Liver (tissue), 9 donors: ENCODE data around the gene EXD3. TPM values are rescaled to one million over a fixed set of nuclear protein-coding genes. Genes with fewer than 3 reads are reported as not detected.

Source experiments
- DNase-seq: peaks from one replicate; pipeline ENCODE4 v3.0.0-alpha.2; 2017; ENCODE audit warnings: low spot score
- H3K27ac ChIP-seq, 2 donors: one replicate each; pipeline ENCODE4 v1.7.0; 2013; ENCODE audit warnings: inconsistent platforms in 2 of 2, low read length in 2 of 2, control low read depth in 1 of 2, low read depth in 1 of 2, mild to moderate bottlenecking in 1 of 2
- H3K27me3 ChIP-seq, 4 donors: one replicate each; pipeline versions ENCODE4 v1.6.1 to v1.7.0; 2013; ENCODE audit warnings: low read length in 3 of 4, inconsistent platforms in 1 of 4, mild to moderate bottlenecking in 1 of 4, moderate library complexity in 1 of 4; ENCODE audit not compliant: control insufficient read depth in 4 of 4, insufficient read depth in 4 of 4
- H3K36me3 ChIP-seq, 4 donors: one replicate each; pipeline versions ENCODE4 v1.6.1 to v1.7.0; 2013; ENCODE audit warnings: low read length in 3 of 4, mild to moderate bottlenecking in 3 of 4, low read depth in 1 of 4, moderate library complexity in 1 of 4; ENCODE audit not compliant: control insufficient read depth in 4 of 4, insufficient read depth in 3 of 4
- H3K4me1 ChIP-seq, 4 donors: one replicate each; pipeline versions ENCODE4 v1.6.1 to v1.7.0; 2013; ENCODE audit warnings: low read length in 3 of 4, mild to moderate bottlenecking in 3 of 4, moderate library complexity in 1 of 4; ENCODE audit not compliant: control insufficient read depth in 4 of 4, insufficient read depth in 4 of 4
- H3K4me3 ChIP-seq, 3 donors: one replicate each; pipeline versions ENCODE4 v1.6.1 to v1.7.0; 2013; ENCODE audit warnings: low read length in 3 of 3, control low read depth in 1 of 3, low read depth in 1 of 3, mild to moderate bottlenecking in 1 of 3
- H3K9ac ChIP-seq, 2 donors: one replicate each; pipeline ENCODE4 v1.7.0; 2013; ENCODE audit warnings: low read length in 2 of 2, mild to moderate bottlenecking in 2 of 2, moderate library complexity in 2 of 2, control low read depth in 1 of 2, low read depth in 1 of 2
- H3K9me3 ChIP-seq, 4 donors: one replicate each; pipeline versions ENCODE4 v1.6.1 to v1.7.0; 2013; ENCODE audit warnings: low read length in 3 of 4; ENCODE audit not compliant: control insufficient read depth in 4 of 4
- EGR1 ChIP-seq, 2 donors: IDR thresholded peaks; 2 replicates each; pipeline ENCODE4 v1.6.1; 2016 to 2018; ENCODE audit warnings: antibody characterized with exemption in 2 of 2, low read depth in 2 of 2
- FOXA1 ChIP-seq: IDR thresholded peaks from 2 replicates; pipeline ENCODE4 v1.6.1; 2016; ENCODE audit warnings: antibody characterized with exemption
- FOXA2 ChIP-seq: IDR thresholded peaks from 2 replicates; pipeline ENCODE4 v1.6.1; 2016; ENCODE audit warnings: antibody characterized with exemption
- HNF4A ChIP-seq, 2 donors: conservative IDR thresholded peaks; 2 replicates each; pipeline ENCODE4 v1.6.1; 2016; ENCODE audit warnings: antibody characterized with exemption in 2 of 2, mild to moderate bottlenecking in 2 of 2
- HNF4G ChIP-seq: IDR thresholded peaks from 2 replicates; pipeline ENCODE4 v1.6.1; 2016; ENCODE audit warnings: antibody characterized with exemption
- NR2F2 ChIP-seq: IDR thresholded peaks from 2 replicates; pipeline ENCODE4 v1.6.1; 2016; ENCODE audit warnings: antibody characterized with exemption
- RAD21 ChIP-seq, 2 donors: IDR thresholded peaks; 2 replicates each; pipeline ENCODE4 v1.6.1; 2016; ENCODE audit warnings: antibody characterized with exemption in 2 of 2, mild to moderate bottlenecking in 2 of 2
- RXRA ChIP-seq, 2 donors: IDR thresholded peaks; 2 replicates each; pipeline ENCODE4 v1.6.1; 2017 to 2018; ENCODE audit warnings: antibody characterized with exemption in 2 of 2, mild to moderate bottlenecking in 1 of 2
- SP1 ChIP-seq: IDR thresholded peaks from 2 replicates; pipeline ENCODE4 v1.6.1; 2018; ENCODE audit warnings: antibody characterized with exemption, mild to moderate bottlenecking
- TAF1 ChIP-seq: conservative IDR thresholded peaks from 2 replicates; pipeline ENCODE4 v1.6.1; 2016; ENCODE audit warnings: antibody characterized with exemption, mild to moderate bottlenecking
- YY1 ChIP-seq: IDR thresholded peaks from 2 replicates; pipeline ENCODE4 v1.6.1; 2016; ENCODE audit warnings: antibody characterized with exemption, mild to moderate bottlenecking
- WGBS: extraction: QIAGEN DNeasy Blood & Tissue Kit; methylation state at CpG from one replicate; pipeline ENCODE4 v1.1.7; 2013; 5-methylcytosine and 5-hydroxymethylcytosine counted together
- polyA plus RNA-seq, 2 donors: library from polyadenylated mRNA; stranded (reverse) in 1 of 2; unstranded in 1 of 2; fragments of 200-250 nt in 1 of 2; fragments of >200 nt in 1 of 2; fragmentation: Nextera tagmentation in 1 of 2; extraction: Ambion mirVana in 1 of 2; gene quantifications; one replicate each; pipeline versions ENCODE4 v1.2.1 to v1.2.3, GENCODE V29; 2013 to 2015
- total RNA-seq, 2 donors: library from RNA; depleted of rRNA; stranded (reverse); fragments of >200 nt; gene quantifications; one replicate each; pipeline ENCODE4 v1.2.3, GENCODE V29; 2014
- TF ChIP-seq, protein P1 (sequence below): fragments of 150-350 bp; IDR thresholded peaks from 2 replicates; pipeline ENCODE4 v1.5.1; 2017; ENCODE audit warnings: improper control_type of control experiment, low read depth, low read length; ENCODE audit not compliant: missing input control
- TF ChIP-seq, protein P2 (sequence below): IDR thresholded peaks from 2 replicates; pipeline ENCODE4 v1.6.1; 2016; ENCODE audit warnings: antibody characterized with exemption, mild to moderate bottlenecking
- TF ChIP-seq, protein P3 (sequence below): IDR thresholded peaks from 2 replicates; pipeline ENCODE4 v1.6.1; 2016; ENCODE audit warnings: antibody characterized with exemption
- TF ChIP-seq, protein P4 (sequence below): IDR thresholded peaks from 2 replicates; pipeline ENCODE4 v1.6.1; 2016; ENCODE audit warnings: antibody characterized with exemption
- TF ChIP-seq, protein P5 (sequence below): IDR thresholded peaks from 2 replicates; pipeline ENCODE4 v1.6.1; 2016; ENCODE audit warnings: antibody characterized with exemption
- donor health status: healthy.
- donor health status: healthy.
- donor health status: healthy.
- donor health status: healthy.
- donor health status: healthy.

The EXD3 gene
- total and polyA plus RNA-seq, 4 donors = 2.5 to 6.7 (median 3.7) TPM

DNA sequence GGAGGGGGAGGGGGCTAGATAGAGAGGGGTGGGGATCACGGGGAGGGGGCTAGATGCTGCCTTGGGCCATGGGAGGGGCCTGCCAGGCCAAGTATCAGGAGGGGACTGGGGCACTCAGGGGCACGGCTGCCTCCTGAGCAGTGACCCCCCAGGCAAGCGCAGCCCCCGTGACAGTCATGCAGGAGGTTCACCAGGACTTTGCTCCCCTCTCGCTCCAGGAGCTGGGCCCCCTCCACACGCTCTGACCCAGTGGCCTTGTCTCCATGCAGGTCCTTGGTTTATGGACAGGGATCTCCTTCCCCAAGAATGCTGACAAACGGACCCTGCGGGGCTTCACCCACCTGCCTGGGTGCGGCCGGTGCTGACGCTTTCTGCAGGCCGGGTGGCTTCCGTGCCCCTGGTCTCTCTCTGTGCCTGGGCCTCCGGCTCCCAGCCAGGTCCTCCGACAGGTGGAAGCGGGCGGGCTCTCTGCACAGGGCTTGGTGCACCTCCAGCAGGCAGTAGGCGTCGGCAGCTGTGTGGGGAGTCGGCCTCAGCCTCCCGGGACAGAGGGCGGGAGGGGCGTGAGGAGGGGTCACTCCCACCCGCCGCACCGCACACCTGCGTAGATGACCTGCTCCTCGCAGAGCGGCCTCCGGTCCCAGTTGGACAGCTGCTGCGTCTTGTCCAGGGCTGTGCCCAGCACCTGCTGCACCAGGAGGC lies 74.0 kb downstream of the EXD3 start:
- H3K27me3 ChIP-seq = no peaks in the 10 kb centered on the region
- WGBS = 96% methylated on average over 31 of the region's 31 CpGs
- H3K9me3 ChIP-seq = peaks cover 0 to 4% (median 0%) of the 10 kb centered on the region in 4 donors
- H3K4me1 ChIP-seq = no peaks in the 10 kb centered on the region
- H3K9ac ChIP-seq = no peak overlapping the region
- H3K27ac ChIP-seq = no peak overlapping the region
- no peak overlapping the region for H3K4me3 ChIP-seq
- H3K36me3 ChIP-seq = peaks cover 0 to 6% (median 3%) of the 10 kb centered on the region in 4 donors
- DNase-seq = no peak
- TF ChIP-seq SP1 = no peak
- no peak for TF ChIP-seq FOXA2
- TF ChIP-seq, protein P1, sequence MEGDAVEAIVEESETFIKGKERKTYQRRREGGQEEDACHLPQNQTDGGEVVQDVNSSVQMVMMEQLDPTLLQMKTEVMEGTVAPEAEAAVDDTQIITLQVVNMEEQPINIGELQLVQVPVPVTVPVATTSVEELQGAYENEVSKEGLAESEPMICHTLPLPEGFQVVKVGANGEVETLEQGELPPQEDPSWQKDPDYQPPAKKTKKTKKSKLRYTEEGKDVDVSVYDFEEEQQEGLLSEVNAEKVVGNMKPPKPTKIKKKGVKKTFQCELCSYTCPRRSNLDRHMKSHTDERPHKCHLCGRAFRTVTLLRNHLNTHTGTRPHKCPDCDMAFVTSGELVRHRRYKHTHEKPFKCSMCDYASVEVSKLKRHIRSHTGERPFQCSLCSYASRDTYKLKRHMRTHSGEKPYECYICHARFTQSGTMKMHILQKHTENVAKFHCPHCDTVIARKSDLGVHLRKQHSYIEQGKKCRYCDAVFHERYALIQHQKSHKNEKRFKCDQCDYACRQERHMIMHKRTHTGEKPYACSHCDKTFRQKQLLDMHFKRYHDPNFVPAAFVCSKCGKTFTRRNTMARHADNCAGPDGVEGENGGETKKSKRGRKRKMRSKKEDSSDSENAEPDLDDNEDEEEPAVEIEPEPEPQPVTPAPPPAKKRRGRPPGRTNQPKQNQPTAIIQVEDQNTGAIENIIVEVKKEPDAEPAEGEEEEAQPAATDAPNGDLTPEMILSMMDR = no peak
- no peak for TF ChIP-seq NR2F2
- no peak for TF ChIP-seq RAD21 (IDR thresholded peaks at IDR 0.05)
- no peak for TF ChIP-seq HNF4G
- no peak for TF ChIP-seq HNF4A (conservative IDR thresholded peaks at IDR 0.05)
- TF ChIP-seq RXRA (IDR thresholded peaks at IDR 0.05) = no peak
- TF ChIP-seq, protein P2, sequence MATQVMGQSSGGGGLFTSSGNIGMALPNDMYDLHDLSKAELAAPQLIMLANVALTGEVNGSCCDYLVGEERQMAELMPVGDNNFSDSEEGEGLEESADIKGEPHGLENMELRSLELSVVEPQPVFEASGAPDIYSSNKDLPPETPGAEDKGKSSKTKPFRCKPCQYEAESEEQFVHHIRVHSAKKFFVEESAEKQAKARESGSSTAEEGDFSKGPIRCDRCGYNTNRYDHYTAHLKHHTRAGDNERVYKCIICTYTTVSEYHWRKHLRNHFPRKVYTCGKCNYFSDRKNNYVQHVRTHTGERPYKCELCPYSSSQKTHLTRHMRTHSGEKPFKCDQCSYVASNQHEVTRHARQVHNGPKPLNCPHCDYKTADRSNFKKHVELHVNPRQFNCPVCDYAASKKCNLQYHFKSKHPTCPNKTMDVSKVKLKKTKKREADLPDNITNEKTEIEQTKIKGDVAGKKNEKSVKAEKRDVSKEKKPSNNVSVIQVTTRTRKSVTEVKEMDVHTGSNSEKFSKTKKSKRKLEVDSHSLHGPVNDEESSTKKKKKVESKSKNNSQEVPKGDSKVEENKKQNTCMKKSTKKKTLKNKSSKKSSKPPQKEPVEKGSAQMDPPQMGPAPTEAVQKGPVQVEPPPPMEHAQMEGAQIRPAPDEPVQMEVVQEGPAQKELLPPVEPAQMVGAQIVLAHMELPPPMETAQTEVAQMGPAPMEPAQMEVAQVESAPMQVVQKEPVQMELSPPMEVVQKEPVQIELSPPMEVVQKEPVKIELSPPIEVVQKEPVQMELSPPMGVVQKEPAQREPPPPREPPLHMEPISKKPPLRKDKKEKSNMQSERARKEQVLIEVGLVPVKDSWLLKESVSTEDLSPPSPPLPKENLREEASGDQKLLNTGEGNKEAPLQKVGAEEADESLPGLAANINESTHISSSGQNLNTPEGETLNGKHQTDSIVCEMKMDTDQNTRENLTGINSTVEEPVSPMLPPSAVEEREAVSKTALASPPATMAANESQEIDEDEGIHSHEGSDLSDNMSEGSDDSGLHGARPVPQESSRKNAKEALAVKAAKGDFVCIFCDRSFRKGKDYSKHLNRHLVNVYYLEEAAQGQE = no peak
- TF ChIP-seq, protein P3, sequence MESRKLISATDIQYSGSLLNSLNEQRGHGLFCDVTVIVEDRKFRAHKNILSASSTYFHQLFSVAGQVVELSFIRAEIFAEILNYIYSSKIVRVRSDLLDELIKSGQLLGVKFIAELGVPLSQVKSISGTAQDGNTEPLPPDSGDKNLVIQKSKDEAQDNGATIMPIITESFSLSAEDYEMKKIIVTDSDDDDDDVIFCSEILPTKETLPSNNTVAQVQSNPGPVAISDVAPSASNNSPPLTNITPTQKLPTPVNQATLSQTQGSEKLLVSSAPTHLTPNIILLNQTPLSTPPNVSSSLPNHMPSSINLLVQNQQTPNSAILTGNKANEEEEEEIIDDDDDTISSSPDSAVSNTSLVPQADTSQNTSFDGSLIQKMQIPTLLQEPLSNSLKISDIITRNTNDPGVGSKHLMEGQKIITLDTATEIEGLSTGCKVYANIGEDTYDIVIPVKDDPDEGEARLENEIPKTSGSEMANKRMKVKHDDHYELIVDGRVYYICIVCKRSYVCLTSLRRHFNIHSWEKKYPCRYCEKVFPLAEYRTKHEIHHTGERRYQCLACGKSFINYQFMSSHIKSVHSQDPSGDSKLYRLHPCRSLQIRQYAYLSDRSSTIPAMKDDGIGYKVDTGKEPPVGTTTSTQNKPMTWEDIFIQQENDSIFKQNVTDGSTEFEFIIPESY = no peak
- no peak for TF ChIP-seq YY1
- TF ChIP-seq, protein P4, sequence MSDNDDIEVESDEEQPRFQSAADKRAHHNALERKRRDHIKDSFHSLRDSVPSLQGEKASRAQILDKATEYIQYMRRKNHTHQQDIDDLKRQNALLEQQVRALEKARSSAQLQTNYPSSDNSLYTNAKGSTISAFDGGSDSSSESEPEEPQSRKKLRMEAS = no peak
- no peak for TF ChIP-seq TAF1
- no peak for TF ChIP-seq EGR1 (IDR thresholded peaks at IDR 0.05; ENCODE audit: low read depth in 2 of 2)
- TF ChIP-seq, protein P5, sequence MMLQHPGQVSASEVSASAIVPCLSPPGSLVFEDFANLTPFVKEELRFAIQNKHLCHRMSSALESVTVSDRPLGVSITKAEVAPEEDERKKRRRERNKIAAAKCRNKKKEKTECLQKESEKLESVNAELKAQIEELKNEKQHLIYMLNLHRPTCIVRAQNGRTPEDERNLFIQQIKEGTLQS = no peak
- no peak for TF ChIP-seq FOXA1
